Measurements from ENCODE around the gene IL22RA2.

IL22RA2 gene

GRCh38 chr6:137218473-137218916 is 45.1 kb upstream of the IL22RA2 start:
- Histone ChIP-seq H2AFZ (ENCODE audit: insufficient read depth, low read length, poor library complexity) (peak overlapping the region; percentile 97), H3K14ac (ENCODE audit: low read length) (peak overlapping the region; percentile 99), H4K91ac (ENCODE audit: low read depth, low read length) (peak overlapping the region; percentile 96), H2BK5ac (ENCODE audit: low read depth, low read length, poor library complexity) (peak overlapping the region; percentile 98), H3K4me2 (ENCODE audit: low read length) (peak overlapping the region; percentile 94), H3K4me1 (ENCODE audit: control insufficient read depth in 1 of 2, insufficient read depth in 2 of 2, low read length in 2 of 2) (peaks cover 6 to 13% of the 10 kb centered on the region in 2 experiments), H3K9me3 (ENCODE audit: insufficient read depth, low read depth, low read length) (no peaks in the 10 kb centered on the region), H3K9ac (ENCODE audit: low read length) (peak overlapping the region; percentile 97), H3K23ac (ENCODE audit: low read length) (no peak overlapping the region), H2BK120ac (ENCODE audit: insufficient read depth, low read length, poor library complexity) (peak overlapping the region; percentile 98), H3K36me3 (ENCODE audit: control insufficient read depth in 1 of 2, insufficient read depth in 2 of 2, low read length in 2 of 2) (peaks cover 0 to 2% of the 10 kb centered on the region in 2 experiments), H2AK5ac (ENCODE audit: low read length) (no peak overlapping the region), H3K79me1 (ENCODE audit: low read length) (peaks cover 13% of the 10 kb centered on the region), H3K27me3 (ENCODE audit: insufficient read depth, low read length) (no peaks in the 10 kb centered on the region), H3K18ac (ENCODE audit: low read length) (peak overlapping the region; percentile 100), H2BK12ac (ENCODE audit: low read length) (no peak overlapping the region), H3K79me2 (ENCODE audit: control insufficient read depth, insufficient read depth, low read length, poor library complexity) (peaks cover 20% of the 10 kb centered on the region), H3K4ac (ENCODE audit: low read depth, low read length) (peak overlapping the region; percentile 76), H3K4me3 (ENCODE audit: low read depth, low read length) (peak overlapping the region; percentile 100), H4K8ac (ENCODE audit: low read depth, low read length) (peak overlapping the region; percentile 99), H4K12ac (ENCODE audit: low read depth, low read length) (no peak overlapping the region), H3K27ac (ENCODE audit: low read depth, low read length) (peak overlapping the region; percentile 94)
- WGBS (ENCODE audit: extremely low coverage, insufficient coverage, insufficient read length), result no CpG with 5 or more reads among the region's 13 CpGs
- DNase-seq, result peak; percentile 93 to 100

- H3K79me2 ChIP-seq (ENCODE audit: control insufficient read depth, insufficient read depth, low read length, poor library complexity), result peaks cover 20% of the 10 kb centered on the region
- no peak overlapping the region for H3K14ac ChIP-seq (ENCODE audit: low read length)
- H3K23ac ChIP-seq (ENCODE audit: low read length), result no peak overlapping the region
- H3K4me1 ChIP-seq (ENCODE audit: control insufficient read depth in 1 of 2, insufficient read depth in 2 of 2, low read length in 2 of 2), result peaks cover 6 to 14% of the 10 kb centered on the region in 2 experiments
- no peak overlapping the region for H4K8ac ChIP-seq (ENCODE audit: low read depth, low read length)
- no peaks in the 10 kb centered on the region for H3K27me3 ChIP-seq (ENCODE audit: insufficient read depth, low read length)
- H4K12ac ChIP-seq (ENCODE audit: low read depth, low read length), result no peak overlapping the region
- H3K9ac ChIP-seq (ENCODE audit: low read length), result peak overlapping the region; percentile 97
- no peak for DNase-seq
- no peak overlapping the region for H2BK12ac ChIP-seq (ENCODE audit: low read length)
- H2AK5ac ChIP-seq (ENCODE audit: low read length), result no peak overlapping the region
- H3K36me3 ChIP-seq (ENCODE audit: control insufficient read depth in 1 of 2, insufficient read depth in 2 of 2, low read length in 2 of 2), result peaks cover 0 to 2% of the 10 kb centered on the region in 2 experiments
- H3K4me2 ChIP-seq (ENCODE audit: low read length), result peak overlapping the region; percentile 94
- WGBS (ENCODE audit: extremely low coverage, insufficient coverage, insufficient read length), result 100% methylated on average over 2 of the region's 12 CpGs
- peak overlapping the region; percentile 98 for H3K4ac ChIP-seq (ENCODE audit: low read depth, low read length)
- no peaks in the 10 kb centered on the region for H3K9me3 ChIP-seq (ENCODE audit: insufficient read depth, low read depth, low read length)
- peak overlapping the region; percentile 100 for H3K4me3 ChIP-seq (ENCODE audit: low read depth, low read length)
- no peak overlapping the region for H2BK120ac ChIP-seq (ENCODE audit: insufficient read depth, low read length, poor library complexity)
- H2AFZ ChIP-seq (ENCODE audit: insufficient read depth, low read length, poor library complexity), result no peak overlapping the region
- H2BK5ac ChIP-seq (ENCODE audit: low read depth, low read length, poor library complexity), result peak overlapping the region; percentile 19
- peaks cover 13% of the 10 kb centered on the region for H3K79me1 ChIP-seq (ENCODE audit: low read length)
- H3K27ac ChIP-seq (ENCODE audit: low read depth, low read length), result peak overlapping the region; percentile 94
- H4K91ac ChIP-seq (ENCODE audit: low read depth, low read length), result no peak overlapping the region
- H3K18ac ChIP-seq (ENCODE audit: low read length), result no peak overlapping the region
Observed at GRCh38 chr6:137217801-137218472, 44.5 kb upstream of the IL22RA2 start.

- Histone ChIP-seq H2AFZ (ENCODE audit: insufficient read depth, low read length, poor library complexity) (no peak overlapping the region), H3K4me2 (ENCODE audit: low read length) (peak overlapping the region; percentile 94), H3K4ac (ENCODE audit: low read depth, low read length) (peak overlapping the region; percentile 12), H2BK12ac (ENCODE audit: low read length) (no peak overlapping the region), H3K27ac (ENCODE audit: low read depth, low read length) (no peak overlapping the region), H4K91ac (ENCODE audit: low read depth, low read length) (no peak overlapping the region), H3K18ac (ENCODE audit: low read length) (no peak overlapping the region), H3K36me3 (ENCODE audit: control insufficient read depth in 1 of 2, insufficient read depth in 2 of 2, low read length in 2 of 2) (peaks cover 0 to 2% of the 10 kb centered on the region in 2 experiments), H2BK120ac (ENCODE audit: insufficient read depth, low read length, poor library complexity) (no peak overlapping the region), H2AK5ac (ENCODE audit: low read length) (no peak overlapping the region), H3K79me1 (ENCODE audit: low read length) (peaks cover 13% of the 10 kb centered on the region), H3K4me3 (ENCODE audit: low read depth, low read length) (no peak overlapping the region), H4K12ac (ENCODE audit: low read depth, low read length) (no peak overlapping the region), H3K79me2 (ENCODE audit: control insufficient read depth, insufficient read depth, low read length, poor library complexity) (peaks cover 23% of the 10 kb centered on the region), H3K9ac (ENCODE audit: low read length) (peak overlapping the region; percentile 28), H4K8ac (ENCODE audit: low read depth, low read length) (no peak overlapping the region), H3K27me3 (ENCODE audit: insufficient read depth, low read length) (no peaks in the 10 kb centered on the region), H3K23ac (ENCODE audit: low read length) (peak overlapping the region; percentile 55), H3K9me3 (ENCODE audit: insufficient read depth, low read depth, low read length) (no peaks in the 10 kb centered on the region), H3K14ac (ENCODE audit: low read length) (no peak overlapping the region), H3K4me1 (ENCODE audit: control insufficient read depth in 1 of 2, insufficient read depth in 2 of 2, low read length in 2 of 2) (peaks cover 6 to 14% of the 10 kb centered on the region in 2 experiments), H2BK5ac (ENCODE audit: low read depth, low read length, poor library complexity) (no peak overlapping the region)
- WGBS (ENCODE audit: extremely low coverage, insufficient coverage, insufficient read length), result no CpG with 5 or more reads among the region's 12 CpGs
- no peak for DNase-seq
Observed at GRCh38 chr6:137216875-137217553, 43.6 kb upstream of the IL22RA2 start.

GRCh38 chr6:137216106-137216505 is 42.7 kb upstream of the IL22RA2 start:
- H3K4me2 ChIP-seq (ENCODE audit: low read length), result no peak overlapping the region
- no peaks in the 10 kb centered on the region for H3K9me3 ChIP-seq (ENCODE audit: insufficient read depth, low read depth, low read length)
- no peak overlapping the region for H2AFZ ChIP-seq (ENCODE audit: insufficient read depth, low read length, poor library complexity)
- no peak overlapping the region for H3K9ac ChIP-seq (ENCODE audit: low read length)
- H4K12ac ChIP-seq (ENCODE audit: low read depth, low read length), result no peak overlapping the region
- H3K4me3 ChIP-seq (ENCODE audit: low read depth, low read length), result no peak overlapping the region
- H3K4me1 ChIP-seq (ENCODE audit: control insufficient read depth in 1 of 2, insufficient read depth in 2 of 2, low read length in 2 of 2), result peaks cover 6 to 14% of the 10 kb centered on the region in 2 experiments
- no peak overlapping the region for H2AK5ac ChIP-seq (ENCODE audit: low read length)
- DNase-seq, result peak in 1 of 2 donors; percentile 30
- no peak overlapping the region for H4K8ac ChIP-seq (ENCODE audit: low read depth, low read length)
- peaks cover 23% of the 10 kb centered on the region for H3K79me2 ChIP-seq (ENCODE audit: control insufficient read depth, insufficient read depth, low read length, poor library complexity)
- H3K27ac ChIP-seq (ENCODE audit: low read depth, low read length), result no peak overlapping the region
- H3K4ac ChIP-seq (ENCODE audit: low read depth, low read length), result no peak overlapping the region
- peaks cover 13% of the 10 kb centered on the region for H3K79me1 ChIP-seq (ENCODE audit: low read length)
- no peak overlapping the region for H2BK12ac ChIP-seq (ENCODE audit: low read length)
- no peaks in the 10 kb centered on the region for H3K27me3 ChIP-seq (ENCODE audit: insufficient read depth, low read length)
- H3K23ac ChIP-seq (ENCODE audit: low read length), result no peak overlapping the region
- no peak overlapping the region for H3K18ac ChIP-seq (ENCODE audit: low read length)
- no peak overlapping the region for H4K91ac ChIP-seq (ENCODE audit: low read depth, low read length)
- no peak overlapping the region for H3K14ac ChIP-seq (ENCODE audit: low read length)
- H2BK5ac ChIP-seq (ENCODE audit: low read depth, low read length, poor library complexity), result no peak overlapping the region
- H3K36me3 ChIP-seq (ENCODE audit: control insufficient read depth in 1 of 2, insufficient read depth in 2 of 2, low read length in 2 of 2), result peaks cover 2 to 3% of the 10 kb centered on the region in 2 experiments
- H2BK120ac ChIP-seq (ENCODE audit: insufficient read depth, low read length, poor library complexity), result no peak overlapping the region

Data from trophoblast cell (in vitro differentiated cells and primary cell).